Tongue (tissue), 2 donors: ENCODE data around the gene SIGLEC6. TPM values are rescaled to one million over a fixed set of nuclear protein-coding genes. Genes with fewer than 3 reads are reported as not detected.
A peak's percentile ranks its signal among the peaks of the same experiment; 100 is the strongest.

ENCODE experiments used
- DNase-seq: peaks from one replicate; pipeline ENCODE4 v3.0.0-alpha.2; 2015
- total RNA-seq: library from RNA; depleted of rRNA; stranded (reverse); fragments of >200 nt; gene quantifications from one replicate; pipeline ENCODE4 v1.2.3, GENCODE V29; 2014

The SIGLEC6 gene
- total RNA-seq, 1 donor from 2014 or later: not detected

DNA sequence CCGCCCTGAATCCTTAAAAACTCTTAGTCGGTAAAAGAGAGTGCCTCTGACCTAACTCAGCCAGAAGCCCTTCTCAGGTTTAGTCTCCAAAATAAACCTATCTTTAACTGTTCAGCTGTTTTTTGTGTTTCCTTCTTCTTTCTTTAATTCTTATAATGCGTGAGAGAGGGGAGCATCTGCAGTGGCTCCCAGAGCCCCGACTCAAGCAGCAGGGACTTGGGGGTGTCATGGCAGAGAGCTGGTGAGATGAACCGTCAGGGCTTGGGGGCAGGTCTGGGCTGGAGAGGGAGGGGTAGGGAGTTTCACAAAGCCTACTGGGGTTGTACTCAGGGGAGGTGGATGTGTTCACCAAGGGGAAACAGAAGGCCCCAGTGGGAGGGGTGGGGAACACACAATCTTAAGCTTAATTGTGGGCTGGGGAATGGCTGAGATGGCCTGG, 16.8 kb upstream of the SIGLEC6 start:
- DNase-seq: no peak

DNA sequence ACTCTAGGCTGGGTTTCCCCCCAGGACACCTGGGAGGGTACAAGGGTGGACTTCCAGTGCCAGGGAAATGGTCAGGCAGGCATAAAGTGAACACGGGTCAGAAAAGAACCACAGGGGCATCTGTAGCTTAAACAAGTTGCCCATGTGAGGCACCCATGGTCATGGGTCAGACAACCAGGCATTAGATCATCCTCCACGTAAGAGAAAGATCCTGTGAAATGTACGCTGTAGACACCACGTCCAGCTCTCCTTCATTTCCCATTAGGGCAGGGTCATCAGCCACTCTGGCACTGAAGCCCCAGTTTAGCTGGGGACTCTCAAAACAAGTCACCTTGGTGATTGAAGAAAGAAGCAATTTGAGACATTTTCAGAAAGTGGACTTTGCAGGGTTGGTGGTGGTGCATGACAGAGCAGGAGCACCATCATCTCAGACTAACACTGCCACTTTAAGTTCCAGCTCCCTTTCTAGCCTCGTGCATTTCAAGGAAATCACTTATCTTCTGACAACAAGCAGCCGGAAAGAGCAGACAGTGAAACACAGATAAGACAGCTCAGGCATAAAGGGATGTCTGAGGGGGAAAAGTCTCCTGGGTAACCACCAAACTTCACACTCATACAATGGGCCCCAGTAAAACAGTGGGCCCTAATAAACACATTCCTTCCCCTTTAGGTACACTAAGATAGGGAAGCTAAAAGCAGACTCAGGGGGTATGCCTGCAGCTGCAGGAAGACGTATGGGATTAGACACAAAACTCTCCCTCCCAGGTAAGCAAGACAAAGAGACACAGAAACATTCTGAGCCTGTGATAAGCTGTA, 16.1 kb upstream of the SIGLEC6 start:
- no peak for DNase-seq

DNA sequence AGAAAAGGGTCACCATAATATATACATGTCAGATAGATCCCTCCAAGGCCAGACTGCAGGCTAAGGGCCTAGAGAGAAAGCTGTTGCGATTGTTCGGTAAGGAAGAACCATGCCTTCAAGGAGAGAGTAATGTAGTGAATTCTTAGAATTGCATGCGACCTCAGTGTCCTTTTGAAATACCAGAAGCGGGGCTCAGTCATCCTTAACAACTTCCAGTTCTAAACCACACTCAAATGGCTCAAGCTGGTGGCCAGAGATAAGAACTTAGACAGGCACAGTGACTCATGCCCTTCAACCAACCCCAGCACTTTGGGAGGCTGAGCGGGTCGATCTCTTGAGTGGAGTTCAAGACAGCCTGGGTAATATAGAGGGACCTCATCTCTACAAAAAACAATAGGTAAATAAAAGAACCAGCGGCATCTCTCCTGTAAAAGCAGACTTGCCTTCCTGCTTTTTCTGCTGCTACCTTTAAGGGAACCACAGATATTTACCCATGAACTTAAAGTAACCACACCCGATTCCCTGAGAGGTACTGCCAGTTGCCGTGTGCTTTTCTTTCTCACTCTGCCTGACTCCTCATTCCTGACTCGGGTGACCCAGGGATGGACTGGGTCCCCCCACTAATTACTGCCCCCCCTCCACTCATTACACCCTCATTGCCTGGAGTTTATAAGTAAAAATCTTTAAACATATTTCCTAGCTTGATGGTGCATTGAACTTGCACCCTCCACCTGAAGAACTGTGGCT, 15.4 kb upstream of the SIGLEC6 start:
- no peak for DNase-seq

- no peak for DNase-seq
These were observed 14.7 kb upstream of the SIGLEC6 start for GRCh38 chr19:51546107-51546649.

- DNase-seq: no peak
These were observed 12.6 kb upstream of the SIGLEC6 start for GRCh38 chr19:51544038-51544437.

GRCh38 chr19:51542699-51543098, 11.2 kb upstream of the SIGLEC6 start:
- DNase-seq: no peak

GRCh38 chr19:51541458-51542357, 10.2 kb upstream of the SIGLEC6 start:
- DNase-seq: no peak

- no peak for DNase-seq
These were observed 8.4 kb upstream of the SIGLEC6 start for GRCh38 chr19:51539821-51540366.

DNA sequence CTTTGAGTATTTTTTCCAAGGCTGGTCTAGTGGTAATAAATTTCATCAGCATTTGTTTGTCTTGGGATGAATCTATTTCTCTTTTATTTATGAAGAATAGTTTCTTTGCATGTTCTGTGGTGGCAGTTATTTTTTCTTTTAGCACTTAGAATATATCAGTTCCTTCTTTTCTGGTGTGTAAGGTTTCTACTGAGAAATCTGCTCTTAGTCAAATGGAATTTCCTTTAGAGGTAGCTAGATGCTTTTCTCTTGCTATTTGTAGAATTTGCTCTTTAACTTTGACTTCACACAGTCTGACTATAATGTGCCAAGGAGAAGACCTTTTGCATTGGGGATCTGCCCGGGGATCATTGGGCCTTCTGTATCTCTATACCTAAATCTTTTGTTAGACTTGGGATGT, 4.1 kb upstream of the SIGLEC6 start:
- no peak for DNase-seq

DNA sequence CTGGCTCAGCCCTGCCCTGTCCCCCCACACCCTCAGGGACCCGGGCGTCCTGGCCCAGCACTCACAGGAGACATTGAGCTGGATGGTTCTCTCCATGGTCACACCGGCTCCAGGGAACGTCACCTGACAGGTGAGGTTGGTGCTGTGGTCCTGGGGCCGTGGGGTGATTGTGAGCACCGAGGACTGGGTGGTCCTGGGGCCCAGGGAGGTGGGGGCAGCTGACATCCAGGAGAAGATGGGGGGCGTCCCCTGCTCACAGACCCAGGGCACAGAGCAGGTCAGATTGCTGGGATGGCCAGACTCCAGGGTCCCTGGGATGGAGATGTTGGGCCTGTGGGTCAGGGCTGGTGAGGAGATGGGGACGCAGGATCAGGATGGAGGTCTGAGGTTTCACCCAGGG, 854 bp downstream of the SIGLEC6 start:
- DNase-seq: no peak

DNA sequence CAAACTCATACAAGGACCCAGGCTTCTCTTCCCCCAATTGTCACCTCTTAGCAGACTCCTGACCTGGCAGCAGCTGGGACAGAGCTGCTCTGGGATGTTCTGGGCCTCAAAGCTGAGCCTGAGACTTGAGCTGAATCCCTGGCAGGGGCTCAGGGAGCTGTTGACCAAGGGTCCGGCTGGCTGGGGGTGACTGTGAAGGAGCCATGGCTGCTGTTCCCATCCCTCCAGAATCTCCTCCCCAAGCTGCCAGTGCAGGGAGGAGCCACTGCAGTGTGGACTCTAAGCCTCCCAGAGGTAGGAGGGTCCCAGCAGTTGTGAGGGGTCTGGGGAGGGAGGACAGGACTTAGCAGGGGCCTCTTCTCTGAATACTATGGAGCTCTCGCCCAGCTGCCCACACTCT, 2.2 kb downstream of the SIGLEC6 start:
- DNase-seq: no peak

DNA sequence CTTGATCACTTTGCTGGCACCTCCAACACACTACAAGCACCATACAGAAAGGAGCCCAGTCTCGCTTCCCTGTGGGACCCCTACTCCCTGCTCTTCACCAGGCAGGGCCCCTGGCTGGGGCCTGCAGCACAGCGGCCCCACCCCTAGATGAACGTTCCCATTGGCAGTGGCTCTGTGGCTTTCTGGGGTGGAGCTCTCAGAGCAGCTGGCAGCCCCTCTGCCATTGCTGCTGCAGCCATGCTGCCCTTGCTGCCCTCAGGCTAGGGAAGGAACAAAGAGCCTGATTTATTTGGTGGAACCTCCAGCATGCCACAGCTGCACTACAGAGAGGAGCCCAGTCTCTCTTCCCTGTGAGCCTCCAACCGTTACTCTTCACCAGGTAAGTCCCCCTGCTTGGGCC, 5.8 kb downstream of the SIGLEC6 start:
- no peak for DNase-seq

DNA sequence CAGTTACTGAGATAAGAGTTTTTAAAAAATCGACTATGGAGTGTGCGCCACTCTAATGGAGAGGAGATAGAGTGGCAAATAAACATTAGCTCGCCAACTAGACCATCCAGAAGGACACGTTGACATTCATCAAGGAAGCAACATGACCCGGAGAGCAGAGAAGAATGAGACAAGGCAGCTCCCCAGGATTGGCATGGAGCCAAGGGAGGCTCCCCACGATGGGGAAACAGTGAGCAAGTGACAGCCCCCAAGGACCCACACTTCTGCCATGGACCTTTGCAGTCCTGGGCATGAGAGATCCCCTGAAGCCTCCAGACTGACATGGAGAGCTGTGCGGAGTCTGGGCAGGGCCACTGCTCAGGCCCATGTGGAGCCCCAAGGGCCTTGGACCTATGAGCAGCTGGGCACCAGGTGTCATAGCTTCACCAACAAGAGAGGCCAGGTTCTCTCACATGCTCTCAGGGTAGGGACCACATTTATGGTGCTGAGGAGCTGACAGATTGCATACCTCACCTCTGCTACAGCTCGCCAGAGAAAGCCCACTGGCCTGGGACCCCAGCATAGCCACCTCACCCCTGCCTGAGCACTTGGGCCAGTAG, 6.7 kb downstream of the SIGLEC6 start:
- DNase-seq: no peak

DNA sequence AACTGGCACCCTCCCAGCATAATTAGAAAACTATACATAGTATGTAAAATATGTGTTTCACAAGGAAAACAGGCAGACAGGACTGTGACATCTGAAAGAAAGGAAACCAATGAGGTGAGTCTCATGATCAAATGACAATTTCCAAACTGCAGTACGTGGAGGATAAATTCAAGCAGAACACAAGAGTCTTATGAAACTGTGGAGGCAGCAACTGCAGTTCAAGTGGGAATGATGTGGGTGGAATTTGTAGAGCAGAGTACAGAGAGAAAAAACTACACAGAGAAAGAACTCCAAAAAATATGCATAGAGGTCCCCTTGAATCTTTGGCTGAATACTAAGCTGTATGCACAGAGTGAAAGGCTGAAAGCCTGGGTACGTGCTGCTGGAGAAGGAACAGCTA, 9.7 kb downstream of the SIGLEC6 start:
- DNase-seq: no peak

DNA sequence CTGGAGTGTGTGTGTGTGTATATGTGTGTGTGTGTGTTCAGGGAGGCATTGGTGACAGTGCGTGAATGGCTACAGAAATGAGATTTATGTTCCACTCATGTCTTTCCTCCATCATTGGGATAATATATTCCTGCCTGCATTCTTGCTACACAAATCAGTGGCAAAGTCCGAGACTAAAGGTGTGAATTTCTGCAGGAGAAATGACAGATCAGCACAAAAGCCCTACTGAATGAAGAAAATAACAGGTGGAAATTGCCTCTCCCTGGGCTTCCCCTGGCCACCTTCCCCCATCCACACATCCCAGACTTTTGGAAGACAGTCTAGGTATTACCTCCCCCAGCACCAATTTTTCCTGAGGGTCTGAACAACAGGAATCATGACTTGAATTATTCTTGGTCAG, 10.1 kb downstream of the SIGLEC6 start:
- DNase-seq: no peak

DNA sequence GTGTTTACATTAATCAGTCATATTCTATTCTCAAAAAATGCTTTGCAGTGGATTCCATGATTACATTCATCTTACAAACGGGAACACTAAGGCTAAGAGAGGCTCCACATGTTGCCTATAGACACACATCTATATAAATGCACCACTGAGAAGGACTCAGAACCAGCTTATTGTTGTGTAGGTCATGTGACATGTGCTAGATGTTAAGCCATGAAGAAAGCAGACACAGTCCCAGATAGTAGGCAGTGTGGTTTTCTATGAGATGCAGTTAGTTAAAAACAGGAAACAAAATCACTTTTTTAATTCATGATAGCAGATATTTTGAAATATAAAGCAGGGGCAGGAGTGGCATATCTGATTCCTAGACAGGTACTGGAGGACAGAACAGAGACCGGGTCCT, 10.7 kb downstream of the SIGLEC6 start:
- DNase-seq: no peak

GRCh38 chr19:51514866-51515481, 16.5 kb downstream of the SIGLEC6 start:
- DNase-seq: peak; percentile 71

GRCh38 chr19:51513968-51514367, 17.5 kb downstream of the SIGLEC6 start:
- no peak for DNase-seq

- no peak for DNase-seq
These were observed 20.1 kb downstream of the SIGLEC6 start for GRCh38 chr19:51511353-51511752.

- DNase-seq: no peak
These were observed 21.4 kb downstream of the SIGLEC6 start for GRCh38 chr19:51509823-51510660.
